Endothelial cell of umbilical vein (primary cell): ENCODE data around the gene ZNF593. TPM values are rescaled to one million over a fixed set of nuclear protein-coding genes. Genes with fewer than 3 reads are reported as not detected.

Source experiments
- BruUV-seq: library from RNA; stranded (reverse); fragments of 400-500 nt; replicated peaks from 2 replicates; lab custom pipeline; 2021; lab: Mats Ljungman, UMichigan
- CTCF ChIA-PET: fragments of 300-600, 350-600 bp; sonication (Branson Sonifier 250); formaldehyde crosslinking; loops from one replicate; lab custom pipeline; 2021; ENCODE audit warnings: antibody characterized with exemption, inconsistent platforms; lab: Charles Lee
- POLR2A ChIA-PET: fragments of 300-600, 350-600 bp; sonication (Branson Sonifier 250); formaldehyde crosslinking; loops from one replicate; lab custom pipeline; 2021; ENCODE audit warnings: antibody characterized with exemption, inconsistent platforms; lab: Charles Lee
- DNase-seq: peaks from one replicate; pipeline ENCODE4 v3.0.0-alpha.2; 2011; ENCODE audit warnings: low read depth, low spot score
- FAIRE-seq: peaks from 2 replicates; lab custom pipeline; 2011; peaks lifted over from hg19 to GRCh38; lab: Jason Lieb, UNC
- H2AFZ ChIP-seq: 2 replicates; pipeline ENCODE4 v1.6.0; 2012; ENCODE audit warnings: low read depth, low read length, control low read depth, inconsistent platforms
- H3K27ac ChIP-seq: 2 replicates; pipeline ENCODE4 v1.5.1; 2011; ENCODE audit warnings: low read depth, mild to moderate bottlenecking, control low read depth, low read length, moderate library complexity; ENCODE audit not compliant: insufficient read depth
- H3K27me3 ChIP-seq, 2 experiments: 2 replicates each; pipeline versions ENCODE4 v1.6.0 to v1.6.1; 2011; ENCODE audit warnings: low read length in 2 of 2, mixed read lengths in 1 of 2; ENCODE audit not compliant: control insufficient read depth in 2 of 2, insufficient read depth in 2 of 2
- H3K36me3 ChIP-seq, 2 experiments: 2 replicates in 1 of 2; 3 replicates in 1 of 2; pipeline ENCODE4 v1.5.1; 2011; ENCODE audit warnings: low read length in 2 of 2, mild to moderate bottlenecking in 1 of 2, moderate library complexity in 1 of 2; ENCODE audit not compliant: control insufficient read depth in 2 of 2, insufficient read depth in 2 of 2; ENCODE audit errors: extremely low read depth in 1 of 2
- H3K4me1 ChIP-seq: 3 replicates; pipeline ENCODE4 v1.5.1; 2011; ENCODE audit warnings: mild to moderate bottlenecking, low read length; ENCODE audit not compliant: control insufficient read depth, insufficient read depth; ENCODE audit errors: extremely low read depth
- H3K4me2 ChIP-seq: 2 replicates; pipeline ENCODE4 v1.6.1; 2011; ENCODE audit warnings: low read length, control low read depth, mixed read lengths; ENCODE audit not compliant: insufficient read depth
- H3K4me3 ChIP-seq, 3 experiments: fragments of 200-600 bp in 1 of 3; sonication (generic), shearing (Covaris generic) in 1 of 3; replicated peaks in 1 of 3; 2 replicates each; pipeline ENCODE4 v1.5.1; 2011 to 2016; ENCODE audit warnings: control low read depth in 3 of 3, low read length in 3 of 3, mild to moderate bottlenecking in 2 of 3, inconsistent platforms in 1 of 3, low read depth in 1 of 3, moderate library complexity in 1 of 3; ENCODE audit not compliant: insufficient read depth in 1 of 3
- H3K79me2 ChIP-seq: 2 replicates; pipeline ENCODE4 v1.6.0; 2012; ENCODE audit warnings: low read length, inconsistent platforms; ENCODE audit not compliant: control insufficient read depth, insufficient read depth
- H3K9ac ChIP-seq: replicated peaks from 2 replicates; pipeline ENCODE3; 2011; ENCODE audit warnings: low read length, control low read depth; ENCODE audit not compliant: insufficient read depth; ENCODE audit errors: extremely low read depth
- H3K9me1 ChIP-seq: replicated peaks from 3 replicates; pipeline ENCODE4 v1.6.0; 2011; ENCODE audit warnings: mild to moderate bottlenecking, low read length; ENCODE audit not compliant: control insufficient read depth, insufficient read depth; ENCODE audit errors: extremely low read depth
- H3K9me3 ChIP-seq: replicated peaks from 2 replicates; pipeline ENCODE4 v1.5.1; 2012; ENCODE audit warnings: low read length, inconsistent platforms; ENCODE audit not compliant: control insufficient read depth, insufficient read depth
- H4K20me1 ChIP-seq: replicated peaks from 2 replicates; pipeline ENCODE3; 2011; ENCODE audit warnings: mild to moderate bottlenecking, low read length; ENCODE audit not compliant: control insufficient read depth, insufficient read depth; ENCODE audit errors: extremely low read depth
- CTCF ChIP-seq, 2 donors: IDR thresholded peaks; 1 replicate in 1 of 2; 2 replicates in 1 of 2; pipeline ENCODE4 v1.5.1; 2011; ENCODE audit warnings: low read length in 2 of 2, mild to moderate bottlenecking in 2 of 2, moderate library complexity in 2 of 2, control low read depth in 1 of 2, inconsistent platforms in 1 of 2, low read depth in 1 of 2; ENCODE audit not compliant: insufficient read depth in 1 of 2; ENCODE audit errors: extremely low read depth in 1 of 2
- GATA2 ChIP-seq: IDR thresholded peaks from 2 replicates; pipeline ENCODE4 v1.7.0; 2011; ENCODE audit warnings: low read depth, mild to moderate bottlenecking, moderate library complexity, mixed read lengths, low read length; ENCODE audit not compliant: insufficient read length, insufficient read depth
- POLR2A ChIP-seq: IDR thresholded peaks from 2 replicates; pipeline ENCODE4 v1.6.1; 2012; ENCODE audit warnings: low read depth, mild to moderate bottlenecking, control low read depth, low read length
- POLR2AphosphoS5 ChIP-seq: IDR thresholded peaks from 2 replicates; pipeline ENCODE4 v1.6.1; 2012; ENCODE audit warnings: low read depth, mild to moderate bottlenecking, control low read depth, low read length, moderate library complexity; ENCODE audit not compliant: insufficient read depth
- dilution Hi-C: fragments of 300-500 bp; cut with MboI; formaldehyde crosslinking; loops from one replicate; pipeline ENCODE4 v1.15.0; 2019; ENCODE audit warnings: low sequenced_read_pairs; ENCODE audit not compliant: extremely low pct_ligation_motif_present
- intact Hi-C: fragments of 100-400 bp; cut with micrococcal nuclease; formaldehyde crosslinking; loops from one replicate; pipeline ENCODE4 v1.10.0; 2022
- polyA plus RNA-seq, 4 experiments: library from polyadenylated mRNA; depleted of rRNA in 3 of 4; stranded (reverse) in 3 of 4; unstranded in 1 of 4; fragments of >200 nt; gene quantifications; 2 replicates each; pipeline versions ENCODE4 v1.2.1 to v1.2.3, GENCODE V29; 2011 to 2012; ENCODE audit warnings: missing spikeins in 1 of 4
- total RNA-seq: library from RNA; stranded (reverse); gene quantifications from 2 replicates; pipeline ENCODE4 v1.2.3, GENCODE V29; 2021

The ZNF593 gene
- total and polyA plus RNA-seq, 2 donors (not counting 3 experiments of a cell fraction or from before 2014, with no cell fraction given): 30.5 to 71.0 TPM

- dilution Hi-C loops (no loop called here), intact Hi-C loops (loop anchor here (1.0 kb wide), 4 partner anchors 34 to 176 kb away; partner anchors contain the start of gene PDIK1L)
- H3K4me2 ChIP-seq: no peak overlapping the region
- H3K27me3 ChIP-seq: no peaks in the 10 kb centered on the region
- H3K79me2 ChIP-seq: no peaks in the 10 kb centered on the region
- peak; percentile 94 for FAIRE-seq
- POLR2A ChIA-PET: interaction anchor here (0.9 to 1.0 kb wide), 2 partner anchors 19 to 109 kb away, joined by 3 to 4 read pairs; no protein-coding TSS in a partner anchor
- no peaks in the 10 kb centered on the region for H3K9me1 ChIP-seq
- no TSS peak for BruUV-seq
- no peak overlapping the region for H3K9ac ChIP-seq
- H3K36me3 ChIP-seq: no peaks in the 10 kb centered on the region
- H4K20me1 ChIP-seq: no peaks in the 10 kb centered on the region
- H3K9me3 ChIP-seq: no peaks in the 10 kb centered on the region
- no peak overlapping the region for H3K4me3 ChIP-seq
- CTCF ChIA-PET: interaction anchor here (0.6 to 6.7 kb wide), 56 partner anchors 9 to 336 kb away, joined by 3 to 192 read pairs (median 5); partner anchors contain the start of genes CEP85, FAM110D, PDIK1L and TRIM63
- TF ChIP-seq CTCF (IDR thresholded peaks at IDR 0.05; ENCODE audit: extremely low read depth in 1 of 2, insufficient read depth in 1 of 2, low read depth in 1 of 2, low read length in 2 of 2): peak; percentile 66 to 83
- no peak for TF ChIP-seq POLR2AphosphoS5
- H2AFZ ChIP-seq: peak overlapping the region; percentile 69
- no peaks in the 10 kb centered on the region for H3K4me1 ChIP-seq
- H3K27ac ChIP-seq: no peak overlapping the region
- DNase-seq: peak; percentile 76
Observed at GRCh38 chr1:26145041-26145959, 24.4 kb upstream of the ZNF593 start.

GRCh38 chr1:26145960-26146294 lies 23.8 kb upstream of the ZNF593 start:
- dilution Hi-C loops: no loop called here
- no peak overlapping the region for H3K4me2 ChIP-seq
- ChIA-PET CTCF (interaction anchor here (1.1 to 6.7 kb wide), 15 partner anchors 10 to 260 kb away, joined by 3 to 192 read pairs (median 25); partner anchors contain the start of gene PDIK1L), POLR2A (no interaction called here)
- H3K9ac ChIP-seq: no peak overlapping the region
- no peaks in the 10 kb centered on the region for H4K20me1 ChIP-seq
- TF ChIP-seq POLR2AphosphoS5 (no peak), POLR2A (no peak), GATA2 (no peak)
- H3K79me2 ChIP-seq: no peaks in the 10 kb centered on the region
- no peaks in the 10 kb centered on the region for H3K4me1 ChIP-seq
- H3K27me3 ChIP-seq: no peaks in the 10 kb centered on the region
- no peak overlapping the region for H3K27ac ChIP-seq
- H3K9me3 ChIP-seq: no peaks in the 10 kb centered on the region
- FAIRE-seq: no peak
- DNase-seq: no peak
- no peaks in the 10 kb centered on the region for H3K9me1 ChIP-seq
- no peak overlapping the region for H3K4me3 ChIP-seq
- H2AFZ ChIP-seq: no peak overlapping the region
- intact Hi-C loops: loop anchor here (1.0 kb wide), 4 partner anchors 35 to 175 kb away; partner anchors contain the start of gene PDIK1L
- no TSS peak for BruUV-seq
- no peaks in the 10 kb centered on the region for H3K36me3 ChIP-seq
